Measurements from ENCODE around the gene SORCS1.

SORCS1 gene

GRCh38 chr10:106908225-106908624, 256.3 kb downstream of the SORCS1 start:
- H3K4me3 ChIP-seq (ENCODE audit: low read length): no peak overlapping the region
- DNase-seq (ENCODE audit: low read depth): no peak
- no peak for TF ChIP-seq CTCF (conservative IDR thresholded peaks at IDR 0.05; ENCODE audit: low read length)

GRCh38 chr10:106904209-106904608, 260.3 kb downstream of the SORCS1 start:
- no peak overlapping the region for H3K4me3 ChIP-seq (ENCODE audit: low read length)
- DNase-seq (ENCODE audit: low read depth): no peak
- TF ChIP-seq CTCF (conservative IDR thresholded peaks at IDR 0.05; ENCODE audit: low read length): no peak

GRCh38 chr10:106903180-106903579, 261.3 kb downstream of the SORCS1 start:
- no peak for DNase-seq (ENCODE audit: low read depth)
- no peak for TF ChIP-seq CTCF (conservative IDR thresholded peaks at IDR 0.05; ENCODE audit: low read length)
- no peak overlapping the region for H3K4me3 ChIP-seq (ENCODE audit: low read length)

- DNase-seq (ENCODE audit: low read depth): no peak
- TF ChIP-seq CTCF (conservative IDR thresholded peaks at IDR 0.05; ENCODE audit: low read length): no peak
- H3K4me3 ChIP-seq (ENCODE audit: low read length): no peak overlapping the region
Observed at GRCh38 chr10:106900016-106900652, 264.4 kb downstream of the SORCS1 start.

GRCh38 chr10:106898446-106898845, 266.1 kb downstream of the SORCS1 start:
- TF ChIP-seq CTCF (conservative IDR thresholded peaks at IDR 0.05; ENCODE audit: low read length): no peak
- DNase-seq (ENCODE audit: low read depth): no peak
- no peak overlapping the region for H3K4me3 ChIP-seq (ENCODE audit: low read length)

- DNase-seq (ENCODE audit: low read depth): no peak
- no peak overlapping the region for H3K4me3 ChIP-seq (ENCODE audit: low read length)
- no peak for TF ChIP-seq CTCF (conservative IDR thresholded peaks at IDR 0.05; ENCODE audit: low read length)
Observed at GRCh38 chr10:106897719-106898118, 266.8 kb downstream of the SORCS1 start.

- H3K4me3 ChIP-seq (ENCODE audit: low read length): no peak overlapping the region
- no peak for TF ChIP-seq CTCF (conservative IDR thresholded peaks at IDR 0.05; ENCODE audit: low read length)
- no peak for DNase-seq (ENCODE audit: low read depth)
Observed at GRCh38 chr10:106894692-106895091, 269.8 kb downstream of the SORCS1 start.

All from AG10803 (cell line).